ENCODE measurements around the gene RIN3.

DNA sequence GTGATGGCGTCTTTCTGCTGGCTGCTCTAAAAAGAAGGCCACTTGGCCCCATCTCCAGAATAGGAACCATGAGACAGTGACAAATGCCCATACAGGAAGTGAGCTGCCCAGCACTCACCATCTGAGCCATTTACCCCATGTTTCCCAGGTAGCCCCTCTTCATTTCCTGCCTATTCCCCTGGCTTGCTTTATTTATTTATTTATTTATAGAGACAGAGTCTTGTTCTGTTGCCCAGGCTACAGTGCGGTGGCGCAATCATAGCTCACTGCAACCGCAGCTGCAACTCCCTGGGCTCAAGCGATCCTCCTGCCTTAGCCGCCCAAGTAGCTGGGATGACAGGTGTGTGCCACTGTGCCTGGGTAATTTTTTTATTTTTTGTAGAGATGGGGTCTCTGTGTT lies 71.2 kb downstream of the RIN3 start:
- TF ChIP-seq POLR2AphosphoS5 (IDR thresholded peaks at IDR 0.05), result no peak
- TF ChIP-seq, protein P1, sequence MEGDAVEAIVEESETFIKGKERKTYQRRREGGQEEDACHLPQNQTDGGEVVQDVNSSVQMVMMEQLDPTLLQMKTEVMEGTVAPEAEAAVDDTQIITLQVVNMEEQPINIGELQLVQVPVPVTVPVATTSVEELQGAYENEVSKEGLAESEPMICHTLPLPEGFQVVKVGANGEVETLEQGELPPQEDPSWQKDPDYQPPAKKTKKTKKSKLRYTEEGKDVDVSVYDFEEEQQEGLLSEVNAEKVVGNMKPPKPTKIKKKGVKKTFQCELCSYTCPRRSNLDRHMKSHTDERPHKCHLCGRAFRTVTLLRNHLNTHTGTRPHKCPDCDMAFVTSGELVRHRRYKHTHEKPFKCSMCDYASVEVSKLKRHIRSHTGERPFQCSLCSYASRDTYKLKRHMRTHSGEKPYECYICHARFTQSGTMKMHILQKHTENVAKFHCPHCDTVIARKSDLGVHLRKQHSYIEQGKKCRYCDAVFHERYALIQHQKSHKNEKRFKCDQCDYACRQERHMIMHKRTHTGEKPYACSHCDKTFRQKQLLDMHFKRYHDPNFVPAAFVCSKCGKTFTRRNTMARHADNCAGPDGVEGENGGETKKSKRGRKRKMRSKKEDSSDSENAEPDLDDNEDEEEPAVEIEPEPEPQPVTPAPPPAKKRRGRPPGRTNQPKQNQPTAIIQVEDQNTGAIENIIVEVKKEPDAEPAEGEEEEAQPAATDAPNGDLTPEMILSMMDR (IDR thresholded peaks at IDR 0.05), result no peak
- no peak for TF ChIP-seq EP300 (IDR thresholded peaks at IDR 0.05)
- no peak for TF ChIP-seq POLR2A (IDR thresholded peaks at IDR 0.05)

Data from gastroesophageal sphincter (tissue), 3 donors.